Iris pigment epithelial cell (primary cell): Measurements from ENCODE around the gene FAM180B.
"Not testable (repeated sequence)": the region's sequence is repeated elsewhere in the genome, so short reads cannot be mapped to it uniquely, and the experiment has no call there.

Source experiments
- DNase-seq: peaks from one replicate; pipeline ENCODE4 v3.0.0-alpha.2; 2011; ENCODE audit warnings: low read depth

Gene FAM180B

GRCh38 chr11:47586098-47586855 is at the start of gene FAM180B:
Gene FAM180B (plus strand): TSS chr11:47586678. CDS start chr11:47586769, 91 bp downstream.
- no peak for DNase-seq

- DNase-seq = no peak
Measured at GRCh38 chr11:47536915-47537314, 49.6 kb upstream of the FAM180B start.

- no peak for DNase-seq
Measured at GRCh38 chr11:47538741-47539565, 47.5 kb upstream of the FAM180B start.

- no peak for DNase-seq
Measured at GRCh38 chr11:47539681-47540039, 46.8 kb upstream of the FAM180B start.

GRCh38 chr11:47541070-47541469 is 45.4 kb upstream of the FAM180B start:
- DNase-seq = no peak

GRCh38 chr11:47545298-47545697 is 41.2 kb upstream of the FAM180B start:
- DNase-seq = no peak

- not testable (repeated sequence) for DNase-seq
Measured at GRCh38 chr11:47546274-47546673, 40.2 kb upstream of the FAM180B start.

- DNase-seq = peak; percentile 52
Measured at GRCh38 chr11:47550288-47551047, 36.0 kb upstream of the FAM180B start.

GRCh38 chr11:47551086-47551485 is 35.4 kb upstream of the FAM180B start:
- peak; percentile 51 for DNase-seq

GRCh38 chr11:47552056-47552565 is 34.4 kb upstream of the FAM180B start:
- DNase-seq = peak; percentile 69

GRCh38 chr11:47552566-47553405 is 33.7 kb upstream of the FAM180B start, which contains the start of gene CELF1:
Gene CELF1 (minus strand): TSS chr11:47553132. CDS start chr11:47499523, 53,609 bp downstream.
- peak; percentile 90 for DNase-seq

GRCh38 chr11:47553406-47553743 is 33.1 kb upstream of the FAM180B start:
- DNase-seq = peak; percentile 34

GRCh38 chr11:47557004-47557403 is 29.5 kb upstream of the FAM180B start:
- not testable (repeated sequence) for DNase-seq

- DNase-seq = no peak
Measured at GRCh38 chr11:47558695-47559094, 27.8 kb upstream of the FAM180B start.

- peak; percentile 25 for DNase-seq
Measured at GRCh38 chr11:47560426-47560825, 26.1 kb upstream of the FAM180B start.

- not testable (repeated sequence) for DNase-seq
Measured at GRCh38 chr11:47562393-47562792, 24.1 kb upstream of the FAM180B start.

- not testable (repeated sequence) for DNase-seq
Measured at GRCh38 chr11:47564366-47564765, 22.1 kb upstream of the FAM180B start.

GRCh38 chr11:47564933-47565339 is 21.5 kb upstream of the FAM180B start:
- no peak for DNase-seq

- peak; percentile 74 for DNase-seq
Measured at GRCh38 chr11:47565340-47566148, 20.9 kb upstream of the FAM180B start, which contains the start of gene PTPMT1. Gene PTPMT1 (plus strand): TSS chr11:47565599. CDS start chr11:47565623, 24 bp downstream.

- DNase-seq = no peak
Measured at GRCh38 chr11:47566149-47566698, 20.3 kb upstream of the FAM180B start.
